NCI-H510A (cell line): ENCODE data around the gene SRSF3.
A peak's percentile ranks its signal among the peaks of the same experiment; 100 is the strongest.

ENCODE experiments used
- DNase-seq: peaks from one replicate; lab custom pipeline; 2025; lab: John Stamatoyannopoulos, UW

The SRSF3 gene

GRCh38 chr6:36623547-36624459 lies 29.6 kb downstream of the SRSF3 start:
- DNase-seq: peak; percentile 66

- DNase-seq: no peak
These were observed 30.4 kb downstream of the SRSF3 start for GRCh38 chr6:36624461-36625157.

GRCh38 chr6:36625158-36625919 lies 31.2 kb downstream of the SRSF3 start:
- no peak for DNase-seq

GRCh38 chr6:36626636-36627035 lies 32.5 kb downstream of the SRSF3 start:
- no peak for DNase-seq

- no peak for DNase-seq
These were observed 33.0 kb downstream of the SRSF3 start for GRCh38 chr6:36627141-36627540.

GRCh38 chr6:36627801-36628246 lies 33.7 kb downstream of the SRSF3 start:
- no peak for DNase-seq

GRCh38 chr6:36629784-36630183 lies 35.6 kb downstream of the SRSF3 start:
- DNase-seq: no peak

GRCh38 chr6:36631326-36632011 lies 37.3 kb downstream of the SRSF3 start:
- no peak for DNase-seq

- no peak for DNase-seq
These were observed 39.2 kb downstream of the SRSF3 start for GRCh38 chr6:36633370-36633769.

- no peak for DNase-seq
These were observed 39.8 kb downstream of the SRSF3 start for GRCh38 chr6:36633915-36634314.

GRCh38 chr6:36634317-36635108 lies 40.4 kb downstream of the SRSF3 start:
- DNase-seq: no peak

GRCh38 chr6:36636283-36636682 lies 42.1 kb downstream of the SRSF3 start:
- DNase-seq: no peak

- DNase-seq: no peak
These were observed 42.7 kb downstream of the SRSF3 start for GRCh38 chr6:36636687-36637418.

GRCh38 chr6:36638579-36638978 lies 44.4 kb downstream of the SRSF3 start:
- DNase-seq: no peak

GRCh38 chr6:36639171-36639808 lies 45.1 kb downstream of the SRSF3 start:
- DNase-seq: no peak

GRCh38 chr6:36641543-36641942 lies 47.4 kb downstream of the SRSF3 start:
- no peak for DNase-seq

- DNase-seq: no peak
These were observed 49.0 kb downstream of the SRSF3 start for GRCh38 chr6:36642913-36643817.

- no peak for DNase-seq
These were observed 49.8 kb downstream of the SRSF3 start for GRCh38 chr6:36643977-36644376.

GRCh38 chr6:36649086-36649485 lies 54.9 kb downstream of the SRSF3 start:
- no peak for DNase-seq
